SU-DHL-6 (cell line): ENCODE data around the gene ERRFI1.

Experiments used
- EZH2phosphoT487 ChIP-seq: fragments of 200-600 bp; sonication (generic), shearing (Covaris generic); conservative IDR thresholded peaks from 2 replicates; pipeline ENCODE4 v1.6.1; 2018; ENCODE audit warnings: mild to moderate bottlenecking, antibody characterized with exemption, low read length, moderate library complexity, mixed read lengths
- TF ChIP-seq, protein P1 (sequence below): fragments of 200-600 bp; sonication (generic); IDR thresholded peaks from one replicate; pipeline ENCODE4 v1.5.1; 2017; ENCODE audit warnings: antibody characterized with exemption, mild to moderate bottlenecking, low read length, moderate library complexity; ENCODE audit not compliant: insufficient read depth, poor library complexity, severe bottlenecking

- TF ChIP-seq, protein P1, sequence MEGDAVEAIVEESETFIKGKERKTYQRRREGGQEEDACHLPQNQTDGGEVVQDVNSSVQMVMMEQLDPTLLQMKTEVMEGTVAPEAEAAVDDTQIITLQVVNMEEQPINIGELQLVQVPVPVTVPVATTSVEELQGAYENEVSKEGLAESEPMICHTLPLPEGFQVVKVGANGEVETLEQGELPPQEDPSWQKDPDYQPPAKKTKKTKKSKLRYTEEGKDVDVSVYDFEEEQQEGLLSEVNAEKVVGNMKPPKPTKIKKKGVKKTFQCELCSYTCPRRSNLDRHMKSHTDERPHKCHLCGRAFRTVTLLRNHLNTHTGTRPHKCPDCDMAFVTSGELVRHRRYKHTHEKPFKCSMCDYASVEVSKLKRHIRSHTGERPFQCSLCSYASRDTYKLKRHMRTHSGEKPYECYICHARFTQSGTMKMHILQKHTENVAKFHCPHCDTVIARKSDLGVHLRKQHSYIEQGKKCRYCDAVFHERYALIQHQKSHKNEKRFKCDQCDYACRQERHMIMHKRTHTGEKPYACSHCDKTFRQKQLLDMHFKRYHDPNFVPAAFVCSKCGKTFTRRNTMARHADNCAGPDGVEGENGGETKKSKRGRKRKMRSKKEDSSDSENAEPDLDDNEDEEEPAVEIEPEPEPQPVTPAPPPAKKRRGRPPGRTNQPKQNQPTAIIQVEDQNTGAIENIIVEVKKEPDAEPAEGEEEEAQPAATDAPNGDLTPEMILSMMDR: no peak
- TF ChIP-seq EZH2phosphoT487: no peak
These were observed 32.3 kb downstream of the ERRFI1 start for GRCh38 chr1:7993593-7994479.
